OCI-M2 (cell line): ENCODE data around the gene PDE2A.

Experiments
- DNase-seq: peaks from one replicate; lab custom pipeline; 2025; ENCODE audit not compliant: unreplicated experiment; lab: John Stamatoyannopoulos, UW

The PDE2A gene

DNA sequence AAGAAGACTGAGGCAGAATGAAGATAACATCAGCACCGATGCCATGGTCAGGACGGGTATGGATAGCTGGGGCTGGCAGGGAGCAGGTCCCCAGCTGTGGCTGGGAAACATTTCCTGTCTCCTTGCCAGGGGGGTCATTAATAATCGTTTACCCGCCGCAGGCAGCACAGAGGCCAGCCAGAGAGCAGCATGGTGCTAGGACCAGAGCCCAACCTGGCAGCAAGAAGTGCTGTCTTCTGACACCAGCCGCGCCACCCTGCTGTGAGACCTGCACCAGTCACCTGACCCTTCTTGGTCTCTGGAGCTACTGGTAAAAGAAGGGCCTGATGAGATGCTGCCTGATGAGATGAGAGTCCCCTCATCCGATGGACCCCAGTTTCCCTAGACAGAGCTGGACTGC lies 36.3 kb downstream of the PDE2A start:
- no peak for DNase-seq

DNA sequence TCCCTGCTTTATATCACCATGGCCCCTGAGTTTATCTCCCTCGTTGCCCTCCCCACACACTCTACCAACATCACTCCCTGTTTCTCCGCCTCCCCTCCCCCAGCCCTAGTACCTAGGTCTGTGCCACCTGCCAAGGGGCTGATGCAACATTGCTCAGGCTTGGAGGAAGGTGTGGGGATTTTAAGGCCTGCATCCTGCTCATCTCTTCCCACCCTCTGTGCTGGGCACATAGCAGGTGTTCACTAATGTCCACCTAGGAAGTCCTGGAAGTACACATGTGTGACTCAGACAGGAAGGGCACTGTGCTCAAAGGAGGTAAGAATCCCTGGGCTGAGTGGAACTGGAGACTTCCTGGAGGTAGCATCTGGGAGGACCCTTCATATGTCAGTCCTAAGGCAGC lies 37.0 kb downstream of the PDE2A start:
- DNase-seq = no peak

- DNase-seq = no peak
Measured at GRCh38 chr11:72636376-72636775, 37.8 kb downstream of the PDE2A start.

- DNase-seq = no peak
Measured at GRCh38 chr11:72635933-72636332, 38.3 kb downstream of the PDE2A start.

- no peak for DNase-seq
Measured at GRCh38 chr11:72635309-72635915, 38.8 kb downstream of the PDE2A start.

DNA sequence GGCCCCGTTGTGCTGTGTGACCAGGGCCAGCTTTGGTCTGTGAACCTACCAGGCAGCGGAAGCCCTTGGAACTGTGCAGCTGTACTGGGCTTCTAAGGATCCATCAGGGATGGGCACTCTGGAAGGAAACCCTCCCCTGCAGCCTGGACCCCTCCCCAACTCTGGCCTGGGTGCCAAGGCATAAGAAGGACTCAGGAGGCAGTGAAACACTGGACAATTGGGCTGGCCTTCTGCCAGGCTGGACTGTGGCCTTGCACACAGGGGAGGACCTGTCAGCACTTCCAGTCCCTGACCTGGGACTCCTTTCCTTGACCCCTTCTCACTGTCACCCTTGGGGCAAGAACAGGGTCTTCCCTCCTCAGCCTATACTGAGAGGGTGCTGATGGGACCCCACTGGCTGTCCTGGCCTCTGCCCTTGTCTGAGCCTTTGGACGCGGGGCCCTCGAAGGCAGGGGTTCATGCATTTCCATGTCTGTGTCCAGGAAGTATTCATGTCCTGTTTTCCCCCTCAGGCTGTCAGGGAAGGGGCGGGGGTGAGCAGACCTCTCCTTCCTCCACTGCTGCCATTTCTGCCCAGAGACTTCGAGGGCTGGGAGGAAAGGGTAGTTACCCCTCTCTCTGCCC lies 39.6 kb downstream of the PDE2A start:
- DNase-seq = no peak

DNA sequence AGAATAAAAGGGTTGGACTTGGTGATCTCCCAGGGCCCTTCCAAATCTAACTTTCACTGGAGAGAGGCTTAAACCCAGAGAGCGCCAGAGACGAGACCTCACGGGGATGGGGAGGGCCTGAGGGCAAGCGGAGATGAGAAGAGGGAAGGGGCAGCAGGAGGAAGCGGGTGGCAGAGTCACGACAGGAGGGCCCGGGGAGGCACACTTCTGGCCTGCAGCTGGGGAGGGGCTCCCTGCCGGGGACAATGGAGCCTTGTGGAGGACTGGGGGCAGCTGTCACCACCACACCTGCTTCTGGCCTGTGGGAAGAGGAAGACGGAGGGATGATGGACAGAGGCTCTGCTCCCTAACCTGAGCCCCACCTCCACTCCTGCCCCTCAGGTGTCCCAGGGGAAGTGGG lies 40.2 kb downstream of the PDE2A start:
- no peak for DNase-seq

DNA sequence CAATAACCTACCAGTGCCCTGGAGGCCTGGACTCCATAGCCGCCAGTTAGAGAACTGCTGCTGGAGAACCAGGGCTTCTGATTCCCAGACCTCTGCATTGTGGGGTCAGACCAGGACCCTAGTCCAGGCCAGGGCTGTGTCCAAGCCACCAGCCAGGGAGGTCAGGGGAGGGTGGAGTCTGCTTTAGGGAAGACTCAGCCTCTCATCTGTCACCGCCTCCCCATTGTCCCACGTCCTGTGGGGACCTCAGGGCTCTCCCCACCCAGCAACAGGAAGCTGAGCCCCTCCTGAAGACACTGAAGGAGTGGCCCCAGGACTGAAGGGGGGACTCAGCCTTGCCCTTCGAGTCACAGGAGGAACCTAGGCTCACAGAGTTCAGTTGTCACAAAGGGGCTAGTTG lies 41.2 kb downstream of the PDE2A start:
- DNase-seq = no peak

GRCh38 chr11:72631806-72632731 lies 42.2 kb downstream of the PDE2A start:
- DNase-seq = no peak

DNA sequence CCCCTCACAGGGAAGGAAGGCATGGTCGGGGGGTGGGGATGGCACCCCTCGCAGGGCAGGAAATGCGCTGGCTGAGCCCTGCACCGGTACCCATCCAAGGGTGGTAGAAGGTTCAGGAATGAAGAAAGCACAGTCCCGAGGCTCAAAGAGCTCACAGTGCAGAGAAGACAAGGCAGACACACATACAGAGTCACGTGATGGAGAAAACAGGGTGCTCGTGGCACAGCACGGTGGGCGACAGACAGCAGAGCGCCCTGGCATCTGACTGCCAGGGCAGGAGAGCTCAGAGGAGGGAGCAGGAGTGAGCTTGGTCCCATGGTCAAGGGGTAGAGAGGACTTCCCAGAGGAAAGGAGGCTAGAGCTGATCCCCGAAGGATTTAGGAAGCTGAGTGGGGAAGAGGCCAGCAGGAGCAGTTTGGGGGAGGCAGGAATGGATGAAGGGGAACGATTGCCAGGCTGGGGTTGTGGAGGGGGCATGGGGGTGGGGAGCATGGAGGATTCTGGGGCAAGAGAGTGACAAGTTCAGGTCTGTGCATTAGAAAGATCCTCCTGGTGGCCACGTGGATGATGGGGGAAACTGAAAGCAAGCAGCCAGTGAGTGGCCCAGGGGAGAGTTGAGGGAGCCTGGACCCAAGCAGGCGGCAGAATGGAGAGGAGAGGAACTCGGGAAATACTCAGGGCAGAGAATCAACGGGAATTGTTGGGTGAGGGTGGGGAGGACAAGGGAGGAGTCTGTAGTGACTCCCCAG lies 43.9 kb downstream of the PDE2A start:
- DNase-seq = no peak

DNA sequence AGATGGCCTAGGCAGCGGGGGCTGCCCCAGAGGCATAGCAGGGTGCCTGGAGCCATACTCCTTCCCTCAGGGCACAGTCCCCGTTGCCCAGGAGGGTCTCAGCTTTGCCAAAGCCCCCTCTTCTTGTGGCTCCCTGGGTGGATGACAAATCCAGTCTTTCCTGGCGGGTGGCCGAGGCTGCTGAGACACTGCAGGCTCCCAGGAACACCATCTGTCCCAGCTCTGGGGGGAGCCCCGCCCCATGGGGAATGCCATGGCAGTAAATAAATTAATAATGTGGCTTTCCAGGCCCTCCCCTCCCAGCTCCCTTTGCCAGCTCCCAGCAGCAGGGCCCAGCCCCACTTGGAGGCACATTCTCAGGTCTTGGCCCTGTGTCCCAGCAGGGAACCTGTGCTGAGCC lies 45.0 kb downstream of the PDE2A start:
- no peak for DNase-seq

GRCh38 chr11:72627594-72628281 lies 46.5 kb downstream of the PDE2A start:
- DNase-seq = no peak

DNA sequence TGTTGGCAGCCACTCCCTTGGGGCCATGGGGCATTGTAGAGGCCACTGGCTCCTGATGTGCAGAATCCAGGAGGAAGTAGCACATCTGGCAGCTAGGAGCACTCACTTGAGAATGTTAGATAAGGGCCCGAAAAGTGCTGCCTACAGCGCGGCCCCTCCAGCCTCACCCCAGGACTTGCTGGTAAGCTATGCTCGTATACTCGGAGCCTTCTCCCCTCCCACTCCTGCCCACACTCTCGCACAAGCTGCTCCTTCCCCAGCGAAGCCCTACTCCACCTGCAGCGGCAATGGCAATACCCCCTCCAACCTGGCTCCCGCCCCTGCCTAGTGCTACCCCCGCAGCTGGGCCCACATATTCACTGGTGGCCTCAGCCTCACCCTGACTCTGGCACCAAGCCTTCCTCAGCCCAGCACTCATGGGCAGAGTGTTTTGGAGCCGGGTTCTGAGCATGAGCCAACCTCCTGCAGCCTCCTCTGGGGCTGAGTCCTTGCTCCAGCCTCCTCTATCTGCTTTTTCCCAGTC lies 47.7 kb downstream of the PDE2A start:
- no peak for DNase-seq

- no peak for DNase-seq
Measured at GRCh38 chr11:72625691-72626413, 48.4 kb downstream of the PDE2A start.

DNA sequence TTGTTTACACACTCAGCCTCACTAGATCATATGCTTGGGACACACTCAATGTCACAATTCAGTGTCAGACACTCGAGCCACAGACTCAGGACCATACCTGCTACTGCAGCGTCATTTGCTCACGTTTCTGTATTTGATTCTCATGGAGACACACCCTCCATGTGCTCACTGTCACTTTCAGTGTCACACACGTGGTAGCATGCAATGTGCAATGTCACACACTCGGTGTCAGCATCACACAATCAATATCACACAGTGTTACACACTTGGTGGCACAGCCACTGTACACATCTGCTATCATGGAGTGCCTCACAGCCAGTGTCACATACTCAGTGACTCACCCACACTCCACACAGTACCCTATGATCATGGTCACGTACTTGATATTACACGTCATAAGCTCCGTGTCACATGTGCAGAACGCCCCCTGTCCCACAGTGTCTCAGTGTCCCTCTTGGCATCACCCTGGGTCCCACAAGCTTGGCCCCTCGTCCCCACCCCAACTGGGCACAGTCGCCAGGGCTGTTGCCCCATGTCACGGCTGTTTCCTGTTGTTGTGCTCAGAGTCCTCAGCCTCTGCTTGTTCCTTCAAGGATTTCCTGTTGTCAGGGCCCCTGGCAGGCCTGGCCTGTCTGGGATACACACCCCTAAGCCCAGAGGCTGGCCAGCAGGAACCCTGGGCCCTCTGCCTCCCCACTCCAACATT lies 49.6 kb downstream of the PDE2A start:
- DNase-seq = no peak

GRCh38 chr11:72623052-72623451 lies 51.2 kb downstream of the PDE2A start:
- no peak for DNase-seq

GRCh38 chr11:72621008-72621610 lies 53.1 kb downstream of the PDE2A start:
- no peak for DNase-seq

DNA sequence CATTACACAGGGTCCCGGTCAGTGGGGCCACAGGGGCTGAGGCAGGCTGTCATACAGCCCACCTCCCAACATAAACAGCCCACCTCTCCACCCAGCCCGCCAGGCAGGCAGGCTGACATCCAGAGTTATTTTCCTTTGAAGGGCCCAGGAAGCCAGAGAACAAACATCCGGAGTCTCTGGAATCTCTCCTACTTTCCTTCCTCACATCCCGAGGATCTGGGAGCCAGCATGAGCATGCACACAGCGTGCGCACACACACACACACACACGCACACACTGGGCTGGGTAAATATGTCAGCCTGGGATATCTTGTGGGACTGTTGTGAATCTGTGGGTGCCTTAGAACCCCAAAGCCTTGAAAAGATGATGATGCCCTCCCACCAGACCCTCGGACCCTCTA lies 55.4 kb downstream of the PDE2A start:
- no peak for DNase-seq
